Sciatic nerve (tissue), 2 donors: Measurements from ENCODE around the gene LMAN2L. TPM values are rescaled to one million over a fixed set of nuclear protein-coding genes. Genes with fewer than 3 reads are reported as not detected.
"Not testable (repeated sequence)": the region's sequence is repeated elsewhere in the genome, so short reads cannot be mapped to it uniquely, and the experiment has no call there.

Experiments used
- ATAC-seq: fragments of 200-7000 bp; cut with Tn5 transposase; one replicate; pipeline ENCODE4 v1.9.1; 2020; ENCODE audit warnings: mild to moderate bottlenecking, moderate library complexity
- DNase-seq: peaks from one replicate; pipeline ENCODE4 v3.0.0-alpha.2; 2020; ENCODE audit warnings: low spot score
- intact Hi-C: fragments of 100-400 bp; cut with DNase I; formaldehyde crosslinking; loops from one replicate; pipeline ENCODE4 v1.14.2; 2022
- total RNA-seq: library from RNA; stranded (reverse); fragmentation: NEBNext Ultra II Directional; extraction: Animal tissue kit (Norgen Biotek cat#: 25700); gene quantifications from one replicate; pipeline ENCODE4 v1.2.1, GENCODE V29; 2021
- donor health status: DM: no; HTN: no; CAD: no.
- donor health status: DM: no; HTN: no; CAD: no.

Gene LMAN2L
- total RNA-seq, 1 donor from 2014 or later = 19.3 TPM

DNA sequence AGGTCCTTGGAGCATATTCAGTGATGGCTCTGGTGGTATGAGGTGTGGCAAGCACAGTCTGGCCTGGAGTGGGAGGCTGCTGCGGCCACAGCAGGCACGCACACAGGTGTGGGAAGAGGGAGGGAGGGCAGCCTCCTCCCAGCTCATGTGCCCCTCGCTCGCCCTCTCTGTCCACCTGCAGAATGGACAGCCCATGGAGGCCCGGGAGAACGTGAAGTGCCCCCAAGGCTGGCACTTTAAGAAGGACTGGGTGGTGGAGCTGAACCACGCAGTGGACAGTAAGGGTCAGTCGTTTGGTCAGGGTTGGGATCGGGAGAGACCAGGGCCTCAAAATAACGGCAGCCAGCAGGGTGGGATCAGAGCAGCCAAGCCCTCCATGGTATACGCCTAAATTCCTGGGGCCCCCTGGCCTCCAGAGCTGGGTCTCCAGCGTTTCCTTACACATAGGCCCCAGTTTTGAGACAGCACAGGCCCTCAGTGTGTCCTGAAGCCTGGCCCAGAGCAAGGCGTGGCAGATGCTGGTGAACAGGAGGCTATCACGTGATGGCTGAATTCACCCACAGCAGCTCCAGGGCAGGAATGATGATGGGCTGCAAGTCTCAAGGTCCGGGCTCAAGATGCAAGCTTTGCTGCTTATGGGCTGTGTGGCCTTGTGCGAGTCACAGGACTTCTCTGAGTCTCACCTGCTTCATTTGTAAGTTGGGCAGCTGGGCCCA is 49.4 kb downstream of the LMAN2L start:
- ATAC-seq (no peak), DNase-seq (no peak)
- intact Hi-C loops = no loop called here

DNA sequence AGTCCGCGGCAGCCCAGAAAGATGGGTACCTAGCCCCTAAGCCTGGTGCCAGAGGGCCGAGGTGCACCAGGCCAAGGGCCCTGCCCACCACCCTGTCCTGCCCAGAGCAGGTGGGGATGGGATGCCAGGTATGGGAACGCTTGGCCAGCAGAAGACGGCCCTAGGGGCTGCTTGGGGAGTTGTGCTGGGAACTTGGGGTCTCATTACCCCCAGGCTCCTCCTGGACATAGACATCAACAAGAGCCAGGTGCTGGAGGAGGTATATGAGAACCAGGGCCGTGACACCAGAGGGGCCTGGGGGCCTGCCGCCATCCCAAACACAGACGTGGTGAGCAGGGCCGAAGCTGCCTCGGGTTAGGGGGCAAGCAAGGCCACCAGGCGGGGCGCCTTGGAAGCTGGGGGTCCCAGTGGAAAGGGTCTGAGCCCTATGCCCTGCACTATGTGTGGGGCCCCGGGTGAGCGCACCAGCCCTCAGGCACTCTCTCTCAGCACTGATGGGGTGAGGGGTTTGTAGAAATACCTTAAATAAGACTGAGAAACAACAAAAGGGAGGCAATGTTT is 50.4 kb downstream of the LMAN2L start:
- DNase-seq = no peak
- ATAC-seq = no peak
- intact Hi-C loops = no loop called here

DNA sequence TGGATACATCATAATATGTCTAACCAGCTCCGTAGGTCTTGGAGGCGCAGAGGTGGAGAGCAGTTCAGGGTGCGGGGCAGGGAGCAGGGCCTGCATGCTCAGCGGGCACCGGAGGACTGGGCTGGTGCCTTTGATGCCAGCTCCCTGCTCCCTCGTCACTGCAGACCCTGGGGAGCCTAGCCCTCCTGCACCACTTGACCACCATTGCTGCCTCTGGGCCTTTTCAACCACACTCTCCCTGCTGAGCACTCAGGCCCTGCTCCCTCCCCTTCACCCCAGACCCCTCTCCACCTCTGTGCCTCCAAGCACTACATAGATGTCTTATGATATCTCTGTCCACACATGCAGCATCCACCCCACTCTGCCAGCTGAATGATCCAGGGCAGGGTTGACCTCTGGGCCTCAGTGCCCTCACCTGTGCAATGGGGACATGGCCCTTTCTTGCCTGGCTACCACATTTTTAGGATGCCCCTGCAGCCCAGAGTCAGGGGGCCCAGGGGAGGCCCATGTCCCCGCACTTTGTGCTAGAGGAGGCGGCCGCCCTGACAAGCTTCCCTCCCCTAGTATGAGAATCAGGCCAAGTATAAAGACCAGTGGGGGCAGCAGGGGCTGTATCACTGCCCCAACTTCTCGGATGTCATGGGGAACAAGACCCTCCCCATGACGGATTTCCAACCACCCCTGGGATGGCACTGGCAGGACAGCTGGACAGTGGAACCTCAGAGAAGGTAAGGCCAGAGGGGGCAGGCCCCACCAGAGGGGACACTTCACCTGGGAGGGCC is 51.0 kb downstream of the LMAN2L start:
- DNase-seq = no peak
- intact Hi-C loops = no loop called here
- ATAC-seq = no peak

GRCh38 chr2:96687711-96688640 is 51.9 kb downstream of the LMAN2L start:
- intact Hi-C loops = no loop called here
- no peak for ATAC-seq
- no peak for DNase-seq

DNA sequence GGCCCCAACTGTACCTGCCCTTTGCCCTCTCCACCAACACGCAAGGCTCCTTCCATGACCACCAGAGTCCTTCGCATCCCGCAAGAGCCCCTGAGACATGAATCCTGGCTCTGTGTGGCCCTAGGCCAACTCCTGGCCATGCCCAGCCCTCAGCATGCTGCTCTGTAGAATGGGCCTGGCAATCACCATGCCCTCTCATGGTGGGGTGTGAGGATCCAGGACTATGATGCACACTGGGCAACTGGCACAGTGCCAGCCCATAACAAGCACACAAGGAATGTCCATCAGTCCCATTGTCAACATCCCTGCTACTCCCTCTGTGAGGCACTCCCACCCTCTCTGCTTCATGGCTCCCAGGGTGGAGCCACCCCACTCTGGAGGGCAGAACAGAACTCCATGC is 52.6 kb downstream of the LMAN2L start:
- ATAC-seq = no peak
- no peak for DNase-seq

DNA sequence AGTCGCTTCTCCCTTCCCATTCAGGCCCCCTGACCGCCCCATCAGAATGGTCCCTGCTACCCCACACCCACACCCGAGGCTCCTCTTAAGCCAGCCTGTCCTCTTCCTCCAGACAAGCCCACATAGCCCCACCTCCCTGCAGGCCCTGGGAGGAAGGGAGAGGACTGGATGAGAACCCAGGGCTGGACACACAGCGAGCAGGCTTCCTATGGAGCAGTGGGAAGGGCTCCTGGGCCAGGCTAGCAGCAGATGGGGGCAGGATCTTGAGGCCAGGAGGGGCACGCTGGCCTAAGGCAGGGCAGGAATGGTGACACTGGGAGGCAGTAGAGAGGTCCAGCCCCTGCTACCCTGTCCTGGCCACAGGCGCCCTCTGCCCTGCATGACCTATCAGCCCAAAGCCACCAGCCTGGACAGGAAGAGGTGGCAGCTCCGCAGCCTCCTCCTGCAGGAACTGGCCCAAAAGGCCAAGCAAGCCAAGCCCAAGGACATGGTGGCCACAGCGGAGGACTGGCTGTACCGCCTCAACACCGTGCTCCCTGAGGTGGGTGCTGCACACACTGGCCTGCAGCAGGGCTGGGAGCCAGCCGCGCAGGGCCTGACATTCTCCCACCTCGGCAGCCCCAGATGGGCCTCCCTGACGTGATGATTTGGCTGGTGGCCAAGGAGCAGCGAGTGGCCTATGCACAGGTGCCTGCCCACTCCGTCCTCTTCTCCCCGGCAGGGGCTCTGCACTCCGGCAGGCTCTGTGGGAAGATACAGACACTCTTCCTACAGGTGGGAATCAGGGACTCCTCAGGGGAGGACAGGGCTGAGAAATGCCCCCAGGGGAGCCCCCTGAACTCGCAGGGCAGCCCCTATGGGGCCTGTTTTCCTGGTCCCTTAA is 54.0 kb downstream of the LMAN2L start:
- intact Hi-C loops = no loop called here
- ATAC-seq (peak; percentile 40), DNase-seq (no peak)

More for the DNA sequence above, 52.6 kb downstream of the LMAN2L start:
- intact Hi-C loops = no loop called here

- ATAC-seq = no peak
- intact Hi-C loops = no loop called here
- no peak for DNase-seq
Measured at GRCh38 chr2:96684883-96685576, 54.8 kb downstream of the LMAN2L start.

GRCh38 chr2:96683972-96684820 is 55.7 kb downstream of the LMAN2L start:
- no peak for ATAC-seq
- intact Hi-C loops = no loop called here
- no peak for DNase-seq

DNA sequence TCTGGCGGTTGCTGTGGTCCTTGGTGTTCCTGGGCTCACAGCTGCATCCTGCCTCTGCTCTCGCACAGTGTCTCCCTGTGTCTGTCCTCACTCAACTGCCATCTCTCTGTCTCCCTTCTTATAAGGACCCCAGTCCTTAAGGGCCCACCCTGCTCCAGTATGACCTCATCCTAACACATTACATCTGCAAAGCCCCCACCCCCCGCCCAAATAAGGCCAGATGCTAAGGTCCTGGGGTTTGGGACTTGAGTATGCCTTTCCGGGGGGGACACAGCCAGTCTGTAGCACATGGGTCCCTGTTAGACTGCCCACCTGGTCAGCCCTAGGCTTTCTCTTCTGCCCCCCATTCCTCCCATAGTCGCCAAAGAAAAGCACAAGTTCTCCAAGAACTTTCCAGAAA is 56.6 kb downstream of the LMAN2L start:
- intact Hi-C loops = no loop called here
- DNase-seq = no peak

DNA sequence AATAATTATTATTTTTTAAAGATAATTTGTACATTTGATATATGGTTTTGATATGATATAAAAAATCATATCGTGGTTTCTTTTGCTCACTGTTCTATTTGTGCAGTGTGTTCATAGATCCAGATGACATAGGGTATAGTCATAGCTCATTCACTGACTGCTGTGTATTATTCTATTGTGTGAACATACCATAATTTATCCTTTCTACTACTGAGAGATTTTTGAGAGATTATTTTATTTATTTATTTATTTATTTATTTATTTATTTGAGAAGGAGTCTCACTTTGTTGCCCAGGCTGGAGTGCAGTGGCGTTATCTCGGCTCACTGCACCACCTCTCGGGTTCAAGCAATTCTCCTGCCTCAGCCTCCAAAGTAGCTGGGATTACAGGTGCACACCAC is 58.3 kb downstream of the LMAN2L start:
- intact Hi-C loops = no loop called here
- ATAC-seq = no peak
- DNase-seq = no peak

More for the DNA sequence above, 56.6 kb downstream of the LMAN2L start:
- ATAC-seq = no peak

DNA sequence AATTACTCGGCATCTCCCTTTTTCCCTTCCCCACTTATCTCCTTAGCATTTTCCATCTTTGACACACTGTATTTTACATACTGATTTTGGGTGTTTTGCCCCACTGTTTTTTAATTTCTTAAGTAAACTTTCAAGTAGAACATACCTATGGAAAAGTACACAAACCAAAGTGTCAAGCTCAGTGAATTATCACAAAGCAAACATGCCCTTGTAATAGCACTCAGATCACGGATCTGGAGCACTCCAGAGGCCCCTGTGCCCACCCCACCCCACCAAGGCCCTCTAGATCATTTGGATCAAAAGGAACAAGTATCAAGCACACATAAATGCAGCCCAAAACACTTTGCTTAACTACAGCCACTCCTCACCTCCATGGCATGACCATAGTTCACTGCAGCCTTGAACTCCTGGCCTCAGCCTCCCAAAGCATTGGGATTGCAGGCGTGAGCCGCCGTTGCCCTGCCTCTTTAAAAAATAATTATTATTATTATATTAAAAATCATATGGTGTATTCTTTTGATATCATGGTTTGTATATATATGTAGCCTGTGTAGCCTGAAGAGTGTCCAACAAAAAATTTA is 59.2 kb downstream of the LMAN2L start:
- DNase-seq (no peak), ATAC-seq (no peak)
- intact Hi-C loops = no loop called here

- intact Hi-C loops = no loop called here
- peak; percentile 41 for ATAC-seq
- no peak for DNase-seq
Measured at GRCh38 chr2:96679848-96680247, 60.0 kb downstream of the LMAN2L start.

GRCh38 chr2:96669539-96670215 is 70.2 kb downstream of the LMAN2L start:
- DNase-seq (no peak), ATAC-seq (no peak)
- intact Hi-C loops = no loop called here

- no peak for DNase-seq
- no peak for ATAC-seq
- intact Hi-C loops = no loop called here
Measured at GRCh38 chr2:96668771-96669170, 71.1 kb downstream of the LMAN2L start.

GRCh38 chr2:96665717-96666116 is 74.1 kb downstream of the LMAN2L start:
- DNase-seq, intact Hi-C loops, ATAC-seq: not testable (repeated sequence)

DNA sequence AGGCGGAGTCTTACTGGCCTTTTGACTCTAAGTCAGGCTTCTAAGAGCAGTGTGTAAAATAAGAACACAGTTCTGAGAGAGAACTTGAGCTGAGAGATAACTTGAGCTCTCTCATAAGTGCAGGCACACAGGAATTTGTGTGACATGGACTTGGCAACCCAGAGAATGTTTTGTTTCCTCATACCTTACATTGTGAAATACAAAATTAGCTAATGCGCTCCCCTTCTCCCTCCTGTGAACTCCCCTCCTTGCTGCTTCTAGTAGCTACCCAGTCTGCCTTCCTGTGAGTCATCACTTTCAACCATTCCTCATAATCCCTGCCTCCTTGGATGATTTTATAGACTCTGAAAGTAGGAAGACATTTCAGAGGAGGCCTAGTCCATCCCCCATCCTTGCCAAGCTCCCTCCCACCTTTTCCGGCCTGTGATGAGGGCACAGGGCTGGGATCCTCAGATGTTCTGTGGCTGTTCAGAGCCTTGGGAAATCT is 74.7 kb downstream of the LMAN2L start:
- ATAC-seq (peak; percentile 89), DNase-seq (no peak)
- intact Hi-C loops = no loop called here
